GM19328 (cell line): ENCODE data around the gene ATP6V0C.
"Not testable (repeated sequence)": the region's sequence is repeated elsewhere in the genome, so short reads cannot be mapped to it uniquely, and the experiment has no call there.

ENCODE experiments used
- ATAC-seq: cut with Tn5 transposase; IDR thresholded peaks from one replicate; pipeline ENCODE4 v1.9.1; 2021; ENCODE audit warnings: mild to moderate bottlenecking, moderate library complexity; ENCODE audit not compliant: unreplicated experiment

ATP6V0C gene

GRCh38 chr16:2540912-2541311, 27.2 kb downstream of the ATP6V0C start:
- not testable (repeated sequence) for ATAC-seq

GRCh38 chr16:2541409-2541808, 27.7 kb downstream of the ATP6V0C start:
- ATAC-seq = not testable (repeated sequence)

GRCh38 chr16:2543771-2544170, 30.0 kb downstream of the ATP6V0C start:
- not testable (repeated sequence) for ATAC-seq

- not testable (repeated sequence) for ATAC-seq
Observed at GRCh38 chr16:2550283-2550878, 36.6 kb downstream of the ATP6V0C start.

GRCh38 chr16:2551420-2551889, 37.7 kb downstream of the ATP6V0C start:
- not testable (repeated sequence) for ATAC-seq

- ATAC-seq = not testable (repeated sequence)
Observed at GRCh38 chr16:2554709-2555425, 41.1 kb downstream of the ATP6V0C start.

GRCh38 chr16:2557150-2557549, 43.4 kb downstream of the ATP6V0C start:
- not testable (repeated sequence) for ATAC-seq

GRCh38 chr16:2560131-2560797, 46.5 kb downstream of the ATP6V0C start:
- ATAC-seq = not testable (repeated sequence)

- not testable (repeated sequence) for ATAC-seq
Observed at GRCh38 chr16:2560798-2561133, 47.0 kb downstream of the ATP6V0C start.

GRCh38 chr16:2567506-2567905, 53.8 kb downstream of the ATP6V0C start:
- ATAC-seq = not testable (repeated sequence)

GRCh38 chr16:2568573-2568972, 54.8 kb downstream of the ATP6V0C start:
- ATAC-seq = not testable (repeated sequence)
